ENCODE measurements around the gene NF2.

DNA sequence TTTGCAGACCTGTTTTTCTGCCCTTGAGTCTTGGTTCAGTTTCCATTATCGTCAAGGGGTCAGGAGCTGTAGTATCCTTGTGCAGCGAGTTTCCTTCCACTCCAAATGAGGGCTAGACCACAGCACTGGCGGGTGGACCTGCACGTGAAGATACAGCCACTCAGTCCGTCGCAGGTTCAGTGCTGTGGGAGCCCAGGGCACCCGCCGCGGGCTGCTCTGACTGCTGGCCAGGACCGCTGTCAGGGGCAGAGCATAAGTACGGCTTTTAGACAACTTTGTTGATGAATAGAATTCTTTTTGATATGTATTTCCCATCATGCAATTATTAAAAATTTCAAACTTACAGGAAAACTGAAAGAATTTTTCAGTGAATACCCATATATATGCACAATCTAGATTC is 56.6 kb downstream of the NF2 start:
- no peak for TF ChIP-seq POLR2AphosphoS5 (IDR thresholded peaks at IDR 0.05)
- TF ChIP-seq CTCF (IDR thresholded peaks at IDR 0.05): no peak
- TF ChIP-seq EP300 (IDR thresholded peaks at IDR 0.05; ENCODE audit: low read depth): no peak

All from transverse colon (tissue), 4 donors.